Amygdala (tissue), 56 donors: Measurements from ENCODE around the gene ABL2.
"Not testable (repeated sequence)": the region's sequence is repeated elsewhere in the genome, so short reads cannot be mapped to it uniquely, and the experiment has no call there.

Source experiments
- DNase-seq, 56 donors: peaks; one replicate each; lab custom pipeline; 2025; lab: John Stamatoyannopoulos, UW

Gene ABL2

DNA sequence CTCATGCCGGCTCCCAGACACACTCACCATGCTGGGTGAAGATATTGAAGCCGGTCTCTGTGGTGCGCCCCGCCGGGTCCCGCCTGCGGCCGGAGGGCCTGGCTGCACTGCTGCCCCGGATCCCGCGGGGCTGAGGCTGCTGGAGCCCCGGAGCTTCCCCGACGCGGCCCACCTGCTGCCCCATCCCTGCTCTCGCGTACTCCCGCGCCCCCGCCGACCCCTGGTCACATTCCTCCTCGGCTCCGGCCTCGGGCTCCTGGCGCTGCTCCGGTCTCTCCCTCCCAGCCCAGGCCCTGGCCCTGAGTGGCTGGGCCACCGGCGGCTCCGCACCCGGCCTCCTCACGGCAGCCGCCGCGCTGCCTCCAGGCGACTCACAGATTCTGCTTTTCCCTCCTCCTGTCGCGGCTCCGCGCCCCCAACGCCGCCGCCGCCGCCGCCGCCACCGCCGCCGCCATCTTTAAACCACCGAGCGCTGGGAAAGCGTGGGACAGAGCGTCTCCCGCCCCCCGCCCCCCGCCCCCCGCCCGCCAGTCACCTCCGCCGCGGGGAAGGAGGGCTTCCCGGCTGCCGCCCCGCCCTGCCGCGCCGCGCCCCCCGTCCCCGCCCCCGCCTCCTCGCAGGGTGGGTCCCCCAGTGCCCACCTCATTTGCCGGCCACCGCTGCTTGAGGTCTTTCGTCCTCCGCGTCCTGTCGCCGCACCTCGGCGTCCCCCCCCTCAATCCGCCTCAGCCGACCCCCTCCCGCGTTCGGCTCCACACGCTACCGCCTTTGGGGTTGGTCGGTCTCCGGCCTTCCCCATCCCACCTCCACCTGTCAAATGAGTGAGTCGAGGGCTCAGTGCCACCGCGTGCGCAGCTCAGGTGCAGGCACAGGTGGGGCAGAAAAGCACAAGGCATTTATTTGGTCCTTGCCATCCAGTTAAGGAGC lies at the start of gene ABL2:
ABL2 (minus strand) TSS at position 464 of the 927 bp plus-strand sequence; CDS start at position 184, 280 bp downstream.
- DNase-seq = peak in 41 of 56 donors; percentile 7 to 70 (median 44)

- no peak for DNase-seq
Measured at GRCh38 chr1:179278920-179279319, 49.4 kb upstream of the ABL2 start.

DNA sequence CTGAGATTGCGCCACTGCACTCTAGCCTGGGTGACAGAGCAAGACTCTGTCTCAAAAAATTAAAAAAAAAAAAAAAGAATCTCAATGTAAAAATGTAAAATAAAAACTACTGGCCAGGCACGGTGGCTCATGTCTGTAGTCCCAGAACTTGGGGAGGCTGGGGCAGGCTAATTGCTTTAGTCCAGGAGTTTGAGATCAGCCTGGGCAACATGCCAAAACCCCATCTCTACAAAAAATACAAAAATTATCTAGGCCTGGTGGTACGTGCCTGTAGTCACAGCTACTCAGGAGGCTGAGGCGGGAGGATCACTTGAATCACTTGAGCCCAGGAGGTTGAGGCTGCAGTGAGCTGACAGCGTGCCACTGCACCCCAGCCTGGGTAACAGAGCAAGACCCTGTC lies 44.9 kb upstream of the ABL2 start:
- DNase-seq = not testable (repeated sequence)

- no peak for DNase-seq
Measured at GRCh38 chr1:179269071-179269470, 39.6 kb upstream of the ABL2 start.

GRCh38 chr1:179264507-179264906 lies 35.0 kb upstream of the ABL2 start:
- DNase-seq = no peak

DNA sequence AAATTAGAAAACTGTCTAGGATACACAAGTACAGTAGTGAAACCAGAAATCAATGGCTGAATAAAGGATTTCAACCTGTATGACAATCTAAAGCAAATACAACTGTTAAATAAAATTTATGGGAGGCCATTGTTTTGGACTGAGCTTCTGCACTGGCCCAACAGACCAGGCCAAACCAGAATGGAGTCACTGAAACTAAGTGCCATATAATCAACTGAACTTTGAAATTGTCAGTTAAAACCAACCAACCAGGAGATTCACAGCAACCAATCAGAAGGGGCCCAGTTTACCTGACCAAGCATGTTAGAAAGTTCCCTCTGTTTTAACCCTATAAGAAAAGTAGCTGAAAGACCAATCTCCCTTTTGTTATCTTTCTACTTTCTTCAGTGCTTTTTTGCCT lies 33.6 kb upstream of the ABL2 start:
- no peak for DNase-seq

DNA sequence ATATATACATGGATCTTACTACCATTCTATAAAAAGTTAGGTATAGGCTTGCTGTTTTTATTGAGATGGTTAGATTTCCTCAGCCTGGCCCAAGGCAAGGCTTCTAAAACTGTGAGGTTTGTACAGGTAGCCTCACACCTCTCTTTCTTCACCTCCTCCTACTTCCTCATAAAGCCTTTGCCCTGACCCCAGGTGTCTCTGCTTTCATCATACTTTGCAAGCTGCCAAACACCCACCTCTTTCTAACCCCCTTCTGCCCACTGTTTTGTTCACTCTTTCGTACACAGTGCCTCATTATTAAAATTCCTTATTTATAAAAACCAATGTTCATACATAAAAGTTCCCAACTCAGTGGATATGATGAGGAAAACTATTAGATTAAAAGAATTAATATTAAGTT lies 32.7 kb upstream of the ABL2 start:
- DNase-seq = no peak

- no peak for DNase-seq
Measured at GRCh38 chr1:179253286-179253972, 24.0 kb upstream of the ABL2 start.

GRCh38 chr1:179252606-179253005 lies 23.1 kb upstream of the ABL2 start:
- no peak for DNase-seq

GRCh38 chr1:179251675-179252074 lies 22.2 kb upstream of the ABL2 start:
- DNase-seq = no peak

- DNase-seq = no peak
Measured at GRCh38 chr1:179247923-179248322, 18.4 kb upstream of the ABL2 start.

- not testable (repeated sequence) for DNase-seq
Measured at GRCh38 chr1:179245426-179245825, 15.9 kb upstream of the ABL2 start.

GRCh38 chr1:179241530-179242097 lies 12.1 kb upstream of the ABL2 start:
- peak in 1 of 56 donors; percentile 2 for DNase-seq

GRCh38 chr1:179237222-179237621 lies 7.7 kb upstream of the ABL2 start:
- DNase-seq = no peak

- no peak for DNase-seq
Measured at GRCh38 chr1:179234863-179235262, 5.4 kb upstream of the ABL2 start.

GRCh38 chr1:179231923-179232322 lies 2.4 kb upstream of the ABL2 start:
- DNase-seq = no peak

DNA sequence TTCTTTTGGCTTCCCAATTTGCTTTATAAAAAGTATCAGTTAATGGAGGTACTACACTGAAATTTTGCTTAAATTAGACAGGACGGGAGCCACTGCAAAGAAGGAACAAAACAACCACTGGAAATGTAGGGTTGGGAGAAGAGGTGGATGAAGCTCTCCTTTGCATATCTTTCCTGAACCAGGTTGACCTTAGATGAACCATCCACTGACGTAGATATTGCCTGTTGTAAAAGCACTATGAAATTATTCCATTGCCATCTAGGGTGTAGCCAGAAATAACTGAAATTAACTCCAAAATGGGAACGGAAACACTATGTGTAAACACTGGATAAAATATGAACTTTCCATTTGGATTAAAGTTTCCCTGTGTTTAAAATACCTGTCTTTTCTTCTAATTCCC lies 1.2 kb upstream of the ABL2 start:
- DNase-seq = no peak

GRCh38 chr1:179230251-179230650 lies 774 bp upstream of the ABL2 start:
- no peak for DNase-seq

DNA sequence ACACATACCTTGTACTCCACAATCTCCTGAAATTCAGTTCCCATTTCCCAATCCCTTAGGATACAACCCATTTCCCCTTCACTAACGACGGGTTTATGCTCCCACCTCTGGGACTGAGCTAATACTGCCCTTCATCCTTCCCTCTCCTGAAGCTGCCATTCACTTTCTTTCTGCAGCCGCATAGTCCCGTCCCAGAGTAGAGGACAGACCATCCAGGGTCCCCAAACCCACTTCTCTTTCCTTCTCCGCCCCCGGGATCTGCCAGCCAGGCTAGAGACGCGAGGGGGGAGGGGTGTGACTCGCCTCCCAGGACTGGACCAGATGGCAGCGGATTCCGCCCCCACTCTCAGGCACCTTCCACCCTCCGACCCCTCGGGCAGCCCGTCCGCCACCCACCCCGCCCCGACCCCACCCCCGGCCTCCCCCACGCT lies 679 bp downstream of the ABL2 start:
- DNase-seq = peak in 41 of 56 donors; percentile 5 to 62 (median 33)

- no peak for DNase-seq
Measured at GRCh38 chr1:179226738-179227137, 2.7 kb downstream of the ABL2 start.

DNA sequence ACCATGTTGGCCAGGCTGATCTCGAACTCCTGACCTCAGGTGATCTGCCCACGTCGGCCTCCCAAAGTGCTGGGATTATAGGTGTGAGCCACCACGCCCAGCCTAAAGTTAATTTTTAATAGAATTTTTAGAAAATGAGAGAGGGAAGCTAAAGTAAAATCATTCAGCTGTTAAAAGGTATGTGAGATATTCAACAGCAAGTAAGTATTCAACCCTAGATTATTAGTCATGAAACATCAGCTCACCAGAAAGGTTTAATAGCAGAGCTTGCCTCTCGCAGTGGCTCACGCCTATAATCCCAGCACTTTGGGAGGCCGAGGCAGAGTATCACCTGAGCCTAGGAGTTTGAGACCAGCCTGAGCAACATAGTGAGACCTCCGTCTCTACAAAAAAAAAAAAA lies 5.0 kb downstream of the ABL2 start:
- not testable (repeated sequence) for DNase-seq
